LNCAP (cell line): ENCODE data around the gene SPNS2.

Experiments
- CTCF ChIP-seq: fragments of 450-650 bp; IDR thresholded peaks from 2 replicates; pipeline ENCODE4 v1.5.1; 2017; ENCODE audit warnings: mild to moderate bottlenecking

SPNS2 gene

GRCh38 chr17:4508207-4508606, 9.5 kb downstream of the SPNS2 start:
- no peak for TF ChIP-seq CTCF

DNA sequence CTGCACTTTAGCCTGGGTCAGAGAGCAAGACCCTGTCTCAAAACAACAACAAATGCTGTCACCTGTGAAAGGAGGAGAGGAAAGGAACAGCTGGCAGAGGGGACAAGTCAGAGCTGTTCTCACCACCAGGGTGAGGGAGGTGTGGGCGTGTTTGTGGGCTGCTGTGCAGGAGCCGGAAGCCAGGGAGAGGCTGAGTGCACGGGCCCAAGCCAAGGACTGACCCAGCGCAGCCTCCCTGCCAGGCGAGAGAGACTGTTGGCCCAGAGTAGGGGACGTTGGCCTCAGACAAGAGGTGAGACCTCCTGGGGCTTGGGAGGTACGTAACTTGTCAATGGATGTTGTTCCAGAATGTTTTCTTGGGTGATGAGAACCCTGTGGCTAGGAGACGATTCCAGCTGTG, 10.7 kb downstream of the SPNS2 start:
- TF ChIP-seq CTCF: no peak

- no peak for TF ChIP-seq CTCF
Measured at GRCh38 chr17:4509923-4510617, 11.4 kb downstream of the SPNS2 start.

- TF ChIP-seq CTCF: no peak
Measured at GRCh38 chr17:4510618-4510941, 11.9 kb downstream of the SPNS2 start.

DNA sequence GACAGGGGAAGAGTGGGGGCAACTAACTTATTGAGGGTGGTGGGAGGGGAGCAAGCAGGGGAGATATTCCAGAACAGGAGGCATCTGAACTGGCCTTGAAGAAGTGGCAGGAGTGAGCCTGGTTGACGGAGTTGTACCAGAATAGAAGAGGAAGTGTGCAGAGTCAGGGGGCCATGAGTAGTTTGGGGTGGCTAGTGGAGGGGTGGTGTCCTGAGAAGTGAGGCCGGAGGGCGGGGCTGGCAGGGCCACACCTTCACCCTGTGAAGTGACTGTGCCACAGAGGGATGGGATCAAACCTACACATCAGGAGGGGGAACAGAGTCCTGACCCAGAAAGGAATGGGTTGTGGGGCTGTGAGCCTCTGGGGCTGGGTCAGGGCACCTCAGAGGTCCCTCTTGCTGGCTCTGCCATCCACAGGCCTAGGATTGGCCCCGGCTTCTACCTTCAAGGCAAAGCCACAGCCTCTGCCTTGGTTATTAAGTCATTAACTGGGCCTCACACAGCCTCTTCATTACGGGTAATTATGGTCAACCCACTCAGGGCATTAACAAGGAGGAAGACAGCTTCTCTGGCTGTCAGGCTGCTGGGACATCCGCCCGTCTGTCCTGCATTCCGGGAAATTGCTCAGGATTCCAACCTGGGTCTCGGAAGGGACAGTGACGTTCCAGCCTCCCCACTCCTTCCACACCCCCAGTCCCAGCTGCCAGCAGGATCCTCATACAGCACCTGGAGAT, 12.7 kb downstream of the SPNS2 start:
- TF ChIP-seq CTCF: no peak

GRCh38 chr17:4512156-4513112, 13.8 kb downstream of the SPNS2 start:
- no peak for TF ChIP-seq CTCF
